Body of pancreas (tissue), 4 donors: Measurements from ENCODE around the gene PGA3. TPM values are rescaled to one million over a fixed set of nuclear protein-coding genes. Genes with fewer than 3 reads are reported as not detected.

Experiments
- ATAC-seq: fragments of 150-250 bp; one replicate; pipeline ENCODE4 v1.9.1; 2016
- DNase-seq, 4 donors: peaks; one replicate each; pipeline ENCODE4 v3.0.0-alpha.2; 2019
- H3K27ac ChIP-seq, 4 donors: fragments of 200-600 bp; sonication (generic); 1 replicate in 3 of 4; 2 replicates in 1 of 4; pipeline versions ENCODE4 v1.5.1 to v1.6.1; 2016 to 2019; ENCODE audit warnings: mild to moderate bottlenecking in 1 of 4, mixed read lengths in 1 of 4, moderate library complexity in 1 of 4
- H3K27me3 ChIP-seq, 2 donors: fragments of 200-600 bp; sonication (generic); one replicate each; pipeline ENCODE4 v1.6.0; 2016; ENCODE audit warnings: mild to moderate bottlenecking in 1 of 2
- H3K36me3 ChIP-seq, 2 donors: fragments of 200-600 bp; sonication (generic); replicated peaks in 1 of 2; 2 replicates each; pipeline ENCODE4 v1.5.1; 2016; ENCODE audit warnings: low read depth in 2 of 2; ENCODE audit not compliant: insufficient read depth in 1 of 2
- H3K4me1 ChIP-seq: fragments of 200-600 bp; sonication (generic); one replicate; pipeline ENCODE4 v1.6.0; 2016
- H3K4me3 ChIP-seq, 2 donors: fragments of 200-600 bp; sonication (generic); 1 replicate in 1 of 2; 2 replicates in 1 of 2; pipeline ENCODE4 v1.5.1; 2016 to 2019
- H3K9me3 ChIP-seq, 3 donors: fragments of 200-600 bp; sonication (generic); 1 replicate in 2 of 3; 2 replicates in 1 of 3; pipeline ENCODE4 v1.5.1; 2016
- POLR2A ChIP-seq, 3 donors: fragments of 450-650 bp; IDR thresholded peaks; one replicate each; pipeline ENCODE4 v1.6.1; 2016; ENCODE audit warnings: antibody characterized with exemption in 3 of 3, mild to moderate bottlenecking in 2 of 3
- WGBS, 2 donors: methylation state at CpG; one replicate each; pipeline ENCODE4 v1.1.5; 2017; 5-methylcytosine and 5-hydroxymethylcytosine counted together
- intact Hi-C: fragments of 100-400 bp; cut with DNase I; formaldehyde crosslinking; loops from one replicate; pipeline ENCODE4 v1.15.1; 2023
- total RNA-seq, 2 donors: library from RNA; depleted of rRNA; stranded (reverse); fragments of >200 nt; gene quantifications; one replicate each; pipeline ENCODE4 v1.1.0, GENCODE V29; 2016
- TF ChIP-seq, protein P1 (sequence below), 7 experiments: fragments of 450-650 bp in 4 of 7; fragments of 200-600 bp in 3 of 7; sonication (generic) in 3 of 7; IDR thresholded peaks; one replicate each; pipeline ENCODE4 v1.5.1; 2016 to 2019; ENCODE audit warnings: antibody characterized with exemption in 7 of 7

Gene PGA3
- total RNA-seq, 2 donors from 2014 or later, result 26.4 TPM; not detected in 1

DNA sequence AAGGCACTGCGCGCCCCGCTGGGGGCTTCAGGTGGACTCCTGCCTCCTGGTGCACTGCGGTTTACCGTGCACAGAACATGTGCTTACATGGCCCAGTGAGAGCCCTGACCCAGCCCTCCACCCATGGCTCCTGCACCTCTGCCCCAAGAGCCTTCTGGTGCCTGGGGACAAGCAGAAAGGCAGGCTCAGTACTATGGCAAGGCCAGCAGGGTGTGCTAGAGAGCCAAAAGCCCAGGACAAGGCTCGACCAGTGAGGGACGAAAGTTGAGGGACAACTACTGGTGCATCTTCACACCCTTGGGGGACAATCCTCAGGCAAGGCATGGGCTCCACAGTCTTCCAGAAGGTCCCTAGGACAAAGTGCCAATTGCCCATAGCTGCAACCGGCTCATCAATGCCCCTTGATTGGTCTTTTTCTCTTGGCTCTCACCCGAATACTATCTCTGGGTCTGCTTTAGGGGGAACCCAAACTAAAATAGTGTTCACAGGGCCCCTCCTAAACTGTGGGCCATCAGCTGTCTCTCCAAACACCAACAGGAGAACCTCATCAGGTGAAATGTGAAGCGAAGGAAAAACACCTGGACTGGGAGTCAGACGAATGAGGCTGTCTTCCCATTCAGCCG lies 51.2 kb downstream of the PGA3 start:
- no peak overlapping the region for H3K4me3 ChIP-seq
- no peaks in the 10 kb centered on the region for H3K36me3 ChIP-seq
- intact Hi-C loops, result loop anchor here (10.0 kb wide), 1 partner anchor 130 kb away; no protein-coding TSS in a partner anchor
- peak; percentile 59 to 69 (median 67) for DNase-seq
- 37 to 43% methylated on average over 6 to 12 of the region's 12 CpGs for WGBS, 2 donors
- H3K9me3 ChIP-seq, result no peaks in the 10 kb centered on the region
- peak; percentile 90 for ATAC-seq
- no peaks in the 10 kb centered on the region for H3K4me1 ChIP-seq
- TF ChIP-seq, protein P1, sequence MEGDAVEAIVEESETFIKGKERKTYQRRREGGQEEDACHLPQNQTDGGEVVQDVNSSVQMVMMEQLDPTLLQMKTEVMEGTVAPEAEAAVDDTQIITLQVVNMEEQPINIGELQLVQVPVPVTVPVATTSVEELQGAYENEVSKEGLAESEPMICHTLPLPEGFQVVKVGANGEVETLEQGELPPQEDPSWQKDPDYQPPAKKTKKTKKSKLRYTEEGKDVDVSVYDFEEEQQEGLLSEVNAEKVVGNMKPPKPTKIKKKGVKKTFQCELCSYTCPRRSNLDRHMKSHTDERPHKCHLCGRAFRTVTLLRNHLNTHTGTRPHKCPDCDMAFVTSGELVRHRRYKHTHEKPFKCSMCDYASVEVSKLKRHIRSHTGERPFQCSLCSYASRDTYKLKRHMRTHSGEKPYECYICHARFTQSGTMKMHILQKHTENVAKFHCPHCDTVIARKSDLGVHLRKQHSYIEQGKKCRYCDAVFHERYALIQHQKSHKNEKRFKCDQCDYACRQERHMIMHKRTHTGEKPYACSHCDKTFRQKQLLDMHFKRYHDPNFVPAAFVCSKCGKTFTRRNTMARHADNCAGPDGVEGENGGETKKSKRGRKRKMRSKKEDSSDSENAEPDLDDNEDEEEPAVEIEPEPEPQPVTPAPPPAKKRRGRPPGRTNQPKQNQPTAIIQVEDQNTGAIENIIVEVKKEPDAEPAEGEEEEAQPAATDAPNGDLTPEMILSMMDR (IDR thresholded peaks at IDR 0.05), result peak; percentile 74 to 81 (median 78)
- no peak for TF ChIP-seq POLR2A (IDR thresholded peaks at IDR 0.05)
- H3K27ac ChIP-seq, result no peak overlapping the region
- H3K27me3 ChIP-seq, result no peaks in the 10 kb centered on the region

DNA sequence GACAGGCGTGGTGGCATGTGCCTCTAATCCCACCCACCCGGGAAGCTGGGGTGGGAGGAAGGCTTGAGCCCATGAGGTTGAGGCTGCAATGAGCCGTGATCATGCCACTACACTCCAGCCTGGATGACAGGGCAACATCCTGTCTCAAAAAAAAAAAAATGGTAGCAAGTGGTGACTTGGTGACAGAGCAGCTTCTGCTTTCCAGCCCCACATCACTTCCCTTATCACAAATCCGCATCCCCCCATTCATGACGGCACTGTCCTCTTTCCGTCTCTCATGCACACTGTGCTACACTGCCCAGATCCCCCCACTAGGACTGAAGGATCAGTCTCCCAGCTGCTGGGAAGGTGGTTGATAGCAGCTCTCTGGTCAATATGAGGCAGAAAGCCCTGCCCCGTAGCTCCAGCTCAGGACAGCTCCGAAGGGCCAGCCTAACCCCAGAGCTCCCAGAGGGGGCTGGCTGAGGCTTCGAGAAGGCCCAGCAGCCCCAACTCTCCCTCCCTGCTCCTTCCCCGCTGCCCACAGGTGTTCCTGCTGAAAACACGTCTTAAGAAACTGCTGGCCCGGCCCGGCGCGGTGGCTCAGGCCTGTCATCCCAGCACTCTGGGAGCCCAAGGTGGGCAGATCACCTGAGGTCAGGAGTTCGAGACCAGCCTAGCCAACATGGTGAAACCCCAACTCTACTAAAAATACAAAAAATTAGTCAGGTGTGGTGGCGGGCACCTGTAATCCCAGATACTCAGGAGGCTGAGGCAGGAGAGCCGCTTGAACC lies 53.6 kb downstream of the PGA3 start:
- intact Hi-C loops, result loop anchor here (10.0 kb wide), 1 partner anchor 128 kb away; no protein-coding TSS in a partner anchor
- TF ChIP-seq POLR2A (IDR thresholded peaks at IDR 0.05), result no peak
- TF ChIP-seq, protein P1 (IDR thresholded peaks at IDR 0.05), result no peak
- H3K36me3 ChIP-seq, result no peaks in the 10 kb centered on the region
- 68 to 74% methylated on average over 11 to 18 of the region's 18 CpGs for WGBS, 2 donors
- no peak overlapping the region for H3K27ac ChIP-seq
- ATAC-seq, result no peak
- no peaks in the 10 kb centered on the region for H3K9me3 ChIP-seq
- no peak overlapping the region for H3K4me3 ChIP-seq
- no peaks in the 10 kb centered on the region for H3K4me1 ChIP-seq
- no peak for DNase-seq
- no peaks in the 10 kb centered on the region for H3K27me3 ChIP-seq

DNA sequence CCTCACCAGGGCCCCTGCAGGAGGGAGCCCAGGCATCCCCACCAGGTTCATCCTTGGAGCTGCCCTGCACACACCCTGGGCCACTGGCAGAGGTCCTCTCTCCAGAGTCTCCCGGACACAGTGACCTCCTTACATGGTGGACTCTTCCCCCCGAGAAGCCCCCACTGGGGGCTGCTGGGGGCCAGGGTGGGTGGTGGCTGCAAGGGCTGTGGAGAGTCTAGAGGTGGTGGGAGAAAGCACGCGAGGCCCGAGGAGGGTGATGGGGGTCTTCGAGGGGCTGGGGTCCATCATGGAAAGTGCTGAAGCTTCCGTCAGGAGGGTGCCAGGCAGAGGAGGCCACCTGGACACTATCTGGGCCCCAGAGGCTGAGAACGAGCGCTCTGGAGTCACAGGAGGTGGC lies 55.2 kb downstream of the PGA3 start:
- no peaks in the 10 kb centered on the region for H3K9me3 ChIP-seq
- intact Hi-C loops, result loop anchor here (10.0 kb wide), 1 partner anchor 126 kb away; no protein-coding TSS in a partner anchor
- 70 to 87% methylated on average over 8 to 9 of the region's 9 CpGs for WGBS, 2 donors
- ATAC-seq, result no peak
- H3K27ac ChIP-seq, result no peak overlapping the region
- TF ChIP-seq, protein P1 (IDR thresholded peaks at IDR 0.05), result no peak
- no peak for TF ChIP-seq POLR2A (IDR thresholded peaks at IDR 0.05)
- no peaks in the 10 kb centered on the region for H3K27me3 ChIP-seq
- H3K4me3 ChIP-seq, result no peak overlapping the region
- DNase-seq, result no peak
- no peaks in the 10 kb centered on the region for H3K4me1 ChIP-seq
- no peaks in the 10 kb centered on the region for H3K36me3 ChIP-seq

DNA sequence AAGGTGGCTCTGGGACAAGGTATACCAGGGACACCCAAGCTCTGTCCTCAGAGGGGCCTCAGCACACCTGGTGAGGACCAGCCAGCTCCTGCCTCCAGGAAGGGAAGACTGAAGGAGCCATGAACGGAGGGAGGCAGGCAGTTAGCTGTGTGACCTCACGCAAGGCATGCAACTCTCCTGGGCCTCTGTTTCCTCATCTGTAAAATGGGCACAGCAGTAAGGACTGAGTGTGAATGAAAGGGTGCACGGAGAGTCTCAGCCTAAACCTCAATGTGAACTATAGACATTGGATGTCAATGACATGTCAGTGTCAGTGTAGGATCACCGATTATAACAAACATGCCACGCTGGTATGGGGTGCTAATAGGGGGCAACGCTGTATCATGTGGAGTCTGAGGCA lies 56.0 kb downstream of the PGA3 start:
- DNase-seq (no peak), ATAC-seq (no peak)
- 78 to 85% methylated on average over 6 of the region's 6 CpGs for WGBS, 2 donors
- Histone ChIP-seq H3K9me3 (no peaks in the 10 kb centered on the region), H3K4me1 (no peaks in the 10 kb centered on the region), H3K4me3 (no peak overlapping the region), H3K36me3 (no peaks in the 10 kb centered on the region), H3K27ac (no peak overlapping the region), H3K27me3 (no peaks in the 10 kb centered on the region)
- TF ChIP-seq, protein P1 (IDR thresholded peaks at IDR 0.05), result no peak
- TF ChIP-seq POLR2A (IDR thresholded peaks at IDR 0.05), result no peak
- intact Hi-C loops, result loop anchor here (10.0 kb wide), 1 partner anchor 125 kb away; no protein-coding TSS in a partner anchor

Other genes starting within 250 kb of the PGA3 start
- 1 to 10 TPM; 1.0 to 3.3 TPM for gene CD6, start 231.8 kb upstream of the PGA3 start, total RNA-seq
- under 1 TPM; 0.33 to 0.52 TPM for gene CD5, start 101.0 kb upstream of the PGA3 start, total RNA-seq
- gene VPS37C, start 42.1 kb upstream of the PGA3 start, total RNA-seq, result 10 to 100 TPM; 13.2 to 21.1 TPM
- gene PGA4, start 18.8 kb downstream of the PGA3 start, total RNA-seq, result 100 to 1,000 TPM in 1 of 2 donors, not detected in 1; 120 TPM
- 10 to 100 TPM in 1 of 2 donors, not detected in 1; 10.9 TPM for gene PGA5, start 37.7 kb downstream of the PGA3 start, total RNA-seq
- gene VWCE, start 91.8 kb downstream of the PGA3 start, total RNA-seq, result 1 to 10 TPM in 1 of 2 donors, not detected in 1; 4.3 TPM
- gene DDB1, start 129.6 kb downstream of the PGA3 start, total RNA-seq, result 10 to 100 TPM; 70.6 to 91.0 TPM
- 10 to 100 TPM; 27.5 to 38.6 TPM for gene TKFC, start 129.7 kb downstream of the PGA3 start, total RNA-seq
- gene CYB561A3, start 158.4 kb downstream of the PGA3 start, total RNA-seq, result 10 to 100 TPM; 26.5 to 31.3 TPM
- 10 to 100 TPM; 15.8 to 35.3 TPM for gene TMEM138, start 158.9 kb downstream of the PGA3 start, total RNA-seq
- gene TMEM216, start 189.1 kb downstream of the PGA3 start, total RNA-seq, result 10 to 100 TPM in 1 of 2 donors, 1 to 10 TPM in 1; 8.3 to 16.8 TPM
- gene CPSF7, start 226.5 kb downstream of the PGA3 start, total RNA-seq, result 10 to 100 TPM; 34.0 to 44.5 TPM
- 10 to 100 TPM; 25.2 to 28.0 TPM for gene SDHAF2, start 226.6 kb downstream of the PGA3 start, total RNA-seq